ENCODE measurements around the gene PRDM7. TPM values are rescaled to one million over a fixed set of nuclear protein-coding genes. Genes with fewer than 3 reads are reported as not detected.

Gene PRDM7
- total and polyA plus RNA-seq, 2 of the 8 experiments (the other 6 are each of a cell fraction or from before 2014, with no cell fraction given): 0.02 TPM; not detected in 1

DNA sequence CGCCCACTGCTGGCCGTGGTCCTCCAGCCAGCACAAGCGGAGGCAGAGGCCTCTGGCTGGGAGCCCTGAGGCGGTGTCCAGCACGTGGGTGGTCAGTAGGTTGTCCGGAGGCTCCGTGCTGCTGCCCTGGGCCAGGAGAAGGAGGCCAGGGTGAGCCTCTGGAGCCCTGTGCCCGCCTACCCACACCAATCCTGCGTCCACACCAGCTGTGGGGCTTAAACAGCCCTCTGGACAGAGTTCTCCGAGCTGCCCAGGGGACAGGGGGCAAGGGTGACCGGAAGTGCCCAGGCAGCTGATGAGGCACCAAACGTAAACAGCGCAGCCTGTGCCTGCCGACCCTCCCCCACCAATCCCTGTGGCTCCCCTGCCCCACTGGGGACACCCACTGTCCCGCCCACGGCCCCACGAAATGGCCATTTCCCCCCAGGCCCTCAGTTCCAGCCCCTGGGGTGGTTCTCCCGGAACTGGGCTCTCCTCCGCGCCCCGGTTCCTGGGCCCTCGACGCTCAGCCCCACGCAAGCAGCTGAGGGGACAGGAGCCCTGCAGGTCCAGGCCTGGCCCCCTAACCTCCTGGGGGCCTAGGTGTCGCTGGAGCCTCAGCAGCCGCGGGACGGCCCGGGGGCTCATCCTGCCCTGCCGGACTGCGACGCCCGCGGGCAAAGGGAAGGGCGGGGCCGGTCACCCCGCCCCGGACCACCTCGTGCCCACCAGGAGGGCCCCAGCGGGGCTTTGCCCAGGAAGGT lies 30.0 kb downstream of the PRDM7 start (continued):
- TF ChIP-seq BRCA1 (IDR thresholded peaks at IDR 0.05; ENCODE audit: low read depth, low read length) (no peak), KDM1A (IDR thresholded peaks at IDR 0.05; ENCODE audit: borderline replicate concordance, low read length) (no peak), HDAC6 (IDR thresholded peaks at IDR 0.05; ENCODE audit: low read depth, low read length) (no peak), SUZ12 (IDR thresholded peaks at IDR 0.05; ENCODE audit: low read length) (no peak), BCL11A (IDR thresholded peaks at IDR 0.05; ENCODE audit: low read depth in 2 of 2, low read length in 2 of 2) (no peak), GTF2F1 (IDR thresholded peaks at IDR 0.05; ENCODE audit: borderline replicate concordance, low read depth, low read length) (no peak), CTBP2 (IDR thresholded peaks at IDR 0.05; ENCODE audit: borderline replicate concordance, insufficient read depth, insufficient read length, low read length) (no peak), TEAD4 (IDR thresholded peaks at IDR 0.05; ENCODE audit: low read depth, low read length) (no peak), RNF2 (IDR thresholded peaks at IDR 0.05; ENCODE audit: borderline replicate concordance, low read depth, low read length, missing control alignments, poor library complexity, severe bottlenecking) (no peak), RFX5 (IDR thresholded peaks at IDR 0.05; ENCODE audit: borderline replicate concordance, low read depth, low read length) (no peak), RAD21 (IDR thresholded peaks at IDR 0.05 in 1 of 2, conservative IDR thresholded peaks at IDR 0.05 in 1 of 2; ENCODE audit: low read depth in 2 of 2, low read length in 2 of 2) (no peak; a peak in 1 of 4 replicates), CREB1 (IDR thresholded peaks at IDR 0.05) (no peak), SP2 (IDR thresholded peaks at IDR 0.05; ENCODE audit: low read length) (no peak), EGR1 (IDR thresholded peaks at IDR 0.05; ENCODE audit: borderline replicate concordance, low read depth, low read length) (no peak), BACH1 (IDR thresholded peaks at IDR 0.05; ENCODE audit: low read length) (no peak), POLR2A (IDR thresholded peaks at IDR 0.05; ENCODE audit: control extremely low read depth in 1 of 2, low read depth in 2 of 2, low read length in 2 of 2) (peak in 1 of 2 experiments; percentile 44; a peak in 1 of 3 replicates), KDM4A (IDR thresholded peaks at IDR 0.05; ENCODE audit: low read depth, low read length, severe bottlenecking) (peak; percentile 72)
- TF ChIP-seq, protein P1, sequence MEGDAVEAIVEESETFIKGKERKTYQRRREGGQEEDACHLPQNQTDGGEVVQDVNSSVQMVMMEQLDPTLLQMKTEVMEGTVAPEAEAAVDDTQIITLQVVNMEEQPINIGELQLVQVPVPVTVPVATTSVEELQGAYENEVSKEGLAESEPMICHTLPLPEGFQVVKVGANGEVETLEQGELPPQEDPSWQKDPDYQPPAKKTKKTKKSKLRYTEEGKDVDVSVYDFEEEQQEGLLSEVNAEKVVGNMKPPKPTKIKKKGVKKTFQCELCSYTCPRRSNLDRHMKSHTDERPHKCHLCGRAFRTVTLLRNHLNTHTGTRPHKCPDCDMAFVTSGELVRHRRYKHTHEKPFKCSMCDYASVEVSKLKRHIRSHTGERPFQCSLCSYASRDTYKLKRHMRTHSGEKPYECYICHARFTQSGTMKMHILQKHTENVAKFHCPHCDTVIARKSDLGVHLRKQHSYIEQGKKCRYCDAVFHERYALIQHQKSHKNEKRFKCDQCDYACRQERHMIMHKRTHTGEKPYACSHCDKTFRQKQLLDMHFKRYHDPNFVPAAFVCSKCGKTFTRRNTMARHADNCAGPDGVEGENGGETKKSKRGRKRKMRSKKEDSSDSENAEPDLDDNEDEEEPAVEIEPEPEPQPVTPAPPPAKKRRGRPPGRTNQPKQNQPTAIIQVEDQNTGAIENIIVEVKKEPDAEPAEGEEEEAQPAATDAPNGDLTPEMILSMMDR (IDR thresholded peaks at IDR 0.05; ENCODE audit: control extremely low read depth in 1 of 3, insufficient read depth in 1 of 3, low read depth in 1 of 3, low read length in 3 of 3): no peak
- TF ChIP-seq, protein P2, sequence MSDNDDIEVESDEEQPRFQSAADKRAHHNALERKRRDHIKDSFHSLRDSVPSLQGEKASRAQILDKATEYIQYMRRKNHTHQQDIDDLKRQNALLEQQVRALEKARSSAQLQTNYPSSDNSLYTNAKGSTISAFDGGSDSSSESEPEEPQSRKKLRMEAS (IDR thresholded peaks at IDR 0.05): peak; percentile 69
- TF ChIP-seq, protein P3, sequence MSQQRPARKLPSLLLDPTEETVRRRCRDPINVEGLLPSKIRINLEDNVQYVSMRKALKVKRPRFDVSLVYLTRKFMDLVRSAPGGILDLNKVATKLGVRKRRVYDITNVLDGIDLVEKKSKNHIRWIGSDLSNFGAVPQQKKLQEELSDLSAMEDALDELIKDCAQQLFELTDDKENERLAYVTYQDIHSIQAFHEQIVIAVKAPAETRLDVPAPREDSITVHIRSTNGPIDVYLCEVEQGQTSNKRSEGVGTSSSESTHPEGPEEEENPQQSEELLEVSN (IDR thresholded peaks at IDR 0.05): peak; percentile 17; the same call in 1 of the 2 replicates

Measured in H1 (cell line).